Kidney (tissue), 14 donors: ENCODE data around the gene ZNF581. TPM values are rescaled to one million over a fixed set of nuclear protein-coding genes. Genes with fewer than 3 reads are reported as not detected.

Source experiments
- DNase-seq, 5 donors: peaks; one replicate each; pipeline ENCODE4 v3.0.0-alpha.2; 2013 to 2020
- FAIRE-seq: peaks from 2 replicates; lab custom pipeline; 2012; peaks lifted over from hg19 to GRCh38; lab: Jason Lieb, UNC
- H3K27ac ChIP-seq, 2 donors: one replicate each; pipeline ENCODE4 v1.7.0; 2013; ENCODE audit warnings: low read depth in 2 of 2, low read length in 2 of 2, inconsistent platforms in 1 of 2
- H3K27me3 ChIP-seq: one replicate; pipeline ENCODE4 v1.7.1; 2013; ENCODE audit warnings: low read length, inconsistent platforms; ENCODE audit not compliant: control insufficient read depth, insufficient read depth
- H3K36me3 ChIP-seq, 3 donors: one replicate each; pipeline versions ENCODE4 v1.7.0 to v1.7.1; 2013; ENCODE audit warnings: low read length in 3 of 3, control low read depth in 1 of 3, inconsistent platforms in 1 of 3; ENCODE audit not compliant: insufficient read depth in 3 of 3, control insufficient read depth in 2 of 3
- H3K4me1 ChIP-seq, 3 donors: one replicate each; pipeline versions ENCODE4 v1.7.0 to v1.7.1; 2013; ENCODE audit warnings: low read length in 3 of 3, inconsistent platforms in 1 of 3, low read depth in 1 of 3; ENCODE audit not compliant: control insufficient read depth in 2 of 3, insufficient read depth in 2 of 3
- H3K4me3 ChIP-seq, 3 donors: one replicate each; pipeline versions ENCODE4 v1.7.0 to v1.8.1; 2013; ENCODE audit warnings: low read length in 3 of 3, control low read depth in 1 of 3, inconsistent platforms in 1 of 3
- H3K9ac ChIP-seq, 3 donors: one replicate each; pipeline versions ENCODE4 v1.7.0 to v1.7.1; 2013; ENCODE audit warnings: low read length in 3 of 3, control low read depth in 1 of 3, inconsistent platforms in 1 of 3
- H3K9me3 ChIP-seq, 3 donors: one replicate each; pipeline versions ENCODE4 v1.7.0 to v1.7.1; 2013; ENCODE audit warnings: low read length in 3 of 3, control low read depth in 1 of 3, inconsistent platforms in 1 of 3; ENCODE audit not compliant: control insufficient read depth in 2 of 3, insufficient read depth in 1 of 3
- CTCF ChIP-seq: IDR thresholded peaks from 3 replicates; pipeline ENCODE4 v1.5.1; 2012; ENCODE audit warnings: mild to moderate bottlenecking, moderate library complexity, borderline replicate concordance; ENCODE audit not compliant: insufficient read depth; ENCODE audit errors: extremely low read depth
- intact Hi-C: fragments of 100-400 bp; cut with DNase I; formaldehyde crosslinking; loops from one replicate; pipeline ENCODE4 v1.11.1; 2022
- polyA plus RNA-seq: library from polyadenylated mRNA; stranded (reverse); fragments of 350-450 nt; fragmentation: Illumina TruSeq; extraction: RNeasy Lipid Tissue Mini Kit (QIAGEN cat#74804); gene quantifications from one replicate; pipeline ENCODE4 v1.2.3, GENCODE V29; 2014; ENCODE audit warnings: low read depth, low replicate concordance; ENCODE audit not compliant: insufficient read depth
- total RNA-seq: library from RNA; stranded (reverse); fragmentation: NEBNext Ultra II Directional; extraction: Animal tissue kit (Norgen Biotek cat#: 25700); gene quantifications from one replicate; pipeline ENCODE4 v1.2.1, GENCODE V29; 2021
- donor health status: control.
- donor health status: control.
- donor health status: control.
- donor health status: control.
- donor health status: control.
- donor health status: DM: yes; HTN: yes; CAD: no.
- donor health status: Normal renal cell carcinoma (clear cell type).

Gene ZNF581
- total and polyA plus RNA-seq, 2 donors from 2014 or later = 22.0 to 23.6 TPM

DNA sequence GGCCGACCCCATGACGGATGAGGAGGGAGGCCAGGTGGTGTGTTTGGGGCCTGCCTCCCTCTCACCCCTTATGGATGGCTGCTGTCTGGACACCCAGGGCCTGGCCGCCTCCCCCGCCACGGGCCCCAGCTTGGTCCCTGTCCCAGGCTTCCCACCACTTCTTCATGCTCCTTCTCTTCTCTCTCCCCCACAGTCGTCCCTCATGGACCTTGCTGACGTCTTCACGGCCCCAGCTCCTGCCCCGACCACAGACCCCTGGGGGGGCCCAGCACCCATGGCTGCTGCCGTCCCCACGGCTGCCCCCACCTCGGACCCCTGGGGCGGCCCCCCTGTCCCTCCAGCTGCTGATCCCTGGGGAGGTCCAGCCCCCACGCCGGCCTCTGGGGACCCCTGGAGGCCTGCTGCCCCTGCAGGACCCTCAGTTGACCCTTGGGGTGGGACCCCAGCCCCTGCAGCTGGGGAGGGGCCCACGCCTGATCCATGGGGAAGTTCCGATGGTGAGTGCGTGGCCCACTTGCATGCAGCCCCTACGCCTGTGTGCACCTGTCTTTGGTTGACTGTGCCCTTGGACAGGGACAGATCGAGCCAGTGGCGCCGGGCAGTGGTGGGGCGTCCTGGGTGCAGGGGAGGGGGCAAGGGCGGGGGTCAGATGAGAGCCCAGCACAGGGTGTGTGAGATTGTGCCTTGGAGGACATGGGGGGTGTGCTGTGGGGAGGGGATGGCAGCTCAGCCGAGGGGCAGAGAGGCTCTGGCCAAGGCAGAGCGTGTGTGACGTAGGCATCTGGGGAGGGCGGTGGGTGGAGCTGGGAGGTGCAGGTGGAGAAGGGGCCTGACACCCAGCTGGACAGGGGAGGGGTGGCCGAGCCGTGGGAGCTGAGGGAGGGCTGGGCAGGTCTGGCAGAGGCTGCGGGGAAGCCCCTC lies 48.4 kb downstream of the ZNF581 start:
- Histone ChIP-seq H3K27me3 (no peaks in the 10 kb centered on the region), H3K36me3 (peaks cover 0 to 47% (median 16%) of the 10 kb centered on the region in 3 donors), H3K4me3 (no peak overlapping the region), H3K27ac (no peak overlapping the region), H3K9me3 (no peaks in the 10 kb centered on the region), H3K9ac (no peak overlapping the region), H3K4me1 (peaks cover 0 to 38% (median 11%) of the 10 kb centered on the region in 3 donors)
- DNase-seq = peak in 1 of 5 donors; percentile 37
- intact Hi-C loops = no loop called here
- no peak for TF ChIP-seq CTCF
- no peak for FAIRE-seq

- no peak for TF ChIP-seq CTCF
- H3K9ac ChIP-seq = no peak overlapping the region
- H3K9me3 ChIP-seq = no peaks in the 10 kb centered on the region
- no peaks in the 10 kb centered on the region for H3K27me3 ChIP-seq
- H3K4me1 ChIP-seq = peaks cover 0 to 31% (median 4%) of the 10 kb centered on the region in 3 donors
- FAIRE-seq = no peak
- intact Hi-C loops = no loop called here
- H3K27ac ChIP-seq = no peak overlapping the region
- no peak overlapping the region for H3K4me3 ChIP-seq
- peaks cover 0 to 52% (median 19%) of the 10 kb centered on the region in 3 donors for H3K36me3 ChIP-seq
- peak in 1 of 5 donors; percentile 38 for DNase-seq
Observed at GRCh38 chr19:55692681-55693081, 49.2 kb downstream of the ZNF581 start.

DNA sequence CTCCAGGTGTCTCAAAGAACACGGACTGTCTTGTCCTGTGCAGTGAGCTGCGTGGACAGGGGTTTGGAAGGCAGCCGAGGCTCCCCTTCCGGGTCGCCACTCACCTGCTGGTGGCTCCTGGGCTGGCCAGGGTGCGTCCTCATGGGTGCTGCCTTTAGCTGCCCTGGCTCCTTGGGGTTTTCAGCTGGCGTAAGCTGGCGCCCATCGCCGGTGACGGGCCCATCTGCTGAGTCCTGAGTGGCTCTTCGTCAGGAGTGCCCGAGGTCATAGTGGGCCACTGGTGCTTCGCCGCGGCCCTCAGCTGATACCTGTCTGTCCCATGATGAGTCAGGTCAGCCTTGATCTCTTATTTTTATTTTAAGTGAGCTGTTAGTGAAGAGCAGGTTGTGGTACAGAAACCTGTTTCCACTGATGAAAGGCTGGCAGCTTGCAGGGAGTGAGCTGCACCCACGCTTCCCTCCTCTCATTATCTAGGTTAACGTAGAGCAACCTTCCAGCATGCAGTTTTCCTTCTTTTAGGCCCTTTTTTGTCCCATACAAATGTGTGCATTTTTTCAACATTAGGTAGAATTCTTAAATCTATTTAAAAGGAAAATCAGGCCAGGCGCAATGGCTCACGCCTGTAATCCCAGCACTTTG lies 50.0 kb downstream of the ZNF581 start:
- Histone ChIP-seq H3K4me3 (no peak overlapping the region), H3K4me1 (peaks cover 0 to 23% (median 4%) of the 10 kb centered on the region in 3 donors), H3K36me3 (peaks cover 0 to 53% (median 20%) of the 10 kb centered on the region in 3 donors), H3K9me3 (no peaks in the 10 kb centered on the region), H3K27ac (no peak overlapping the region), H3K9ac (no peak overlapping the region), H3K27me3 (no peaks in the 10 kb centered on the region)
- FAIRE-seq = no peak
- no peak for TF ChIP-seq CTCF
- DNase-seq = no peak
- intact Hi-C loops = no loop called here
